ENCODE results near the gene KDM4C. TPM values are rescaled to one million over a fixed set of nuclear protein-coding genes. Genes with fewer than 3 reads are reported as not detected.

The KDM4C gene
- total and polyA plus RNA-seq, 2 of the 4 experiments (the other 2 are of a cell fraction) = 11.8 to 23.8 TPM

DNA sequence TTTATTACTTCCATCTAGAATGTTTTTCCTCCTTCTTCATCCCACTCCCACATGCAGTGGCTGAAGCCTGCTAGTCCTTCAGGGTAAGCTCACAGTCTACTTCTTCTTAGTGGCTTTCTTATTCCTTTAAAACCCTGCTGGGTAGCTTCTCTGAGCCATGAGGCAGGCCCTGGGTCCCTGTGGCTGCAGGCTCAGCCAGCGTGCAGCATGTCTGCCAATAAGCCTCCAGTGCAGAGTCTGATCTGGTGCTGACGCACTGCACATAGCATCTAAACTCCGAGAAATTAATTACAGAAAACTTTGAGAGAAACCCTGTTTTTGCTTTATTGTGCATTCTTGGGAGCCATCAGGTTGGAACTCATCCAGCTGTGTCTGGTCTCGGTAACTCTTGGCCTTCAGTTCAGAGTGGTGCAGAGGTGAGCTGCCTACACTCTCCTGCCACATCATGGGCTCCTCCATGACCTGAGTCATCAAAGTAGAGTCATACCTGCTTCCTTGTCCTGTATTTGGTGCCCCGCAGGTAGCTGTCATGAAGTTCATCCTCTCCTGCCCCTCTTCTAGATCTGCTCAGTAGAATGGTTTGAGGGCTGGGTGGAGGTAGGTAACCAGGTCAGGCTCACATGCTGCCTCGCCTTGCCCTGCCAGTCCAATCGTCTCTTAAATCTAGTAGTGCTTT, 339.4 kb downstream of the KDM4C start:
- Histone ChIP-seq H3K14ac (replicated peaks; ENCODE audit: low read depth, low read length) (no peak overlapping the region), H2BK5ac (ENCODE audit: low read depth, low read length, poor library complexity, severe bottlenecking) (no peak overlapping the region), H3K9me3 (ENCODE audit: control insufficient read depth, insufficient read depth, low read length) (peaks cover 2% of the 10 kb centered on the region; the same call in 1 of the 2 replicates), H3K9ac (ENCODE audit: low read depth, low read length) (no peak overlapping the region), H4K5ac (ENCODE audit: low read depth, low read length) (no peak overlapping the region), H3K79me1 (ENCODE audit: low read depth in 1 of 2, low read length in 2 of 2) (no peaks in the 10 kb centered on the region), H4K91ac (ENCODE audit: insufficient read depth, low read depth, low read length) (no peak overlapping the region), H2BK120ac (ENCODE audit: low read depth, low read length) (no peak overlapping the region), H3K23ac (ENCODE audit: low read depth, low read length) (no peak overlapping the region), H3K4me2 (ENCODE audit: low read depth, low read length) (no peak overlapping the region), H2AFZ (replicated peaks; ENCODE audit: low read length, poor library complexity) (no peak overlapping the region), H2BK20ac (ENCODE audit: low read depth, low read length) (no peak overlapping the region), H3K27me3 (ENCODE audit: control insufficient read depth, insufficient read depth, low read length) (no peaks in the 10 kb centered on the region), H2AK5ac (ENCODE audit: low read depth, low read length) (no peak overlapping the region), H3K9me1 (ENCODE audit: insufficient read depth, low read length) (peaks cover 4% of the 10 kb centered on the region; the same call in 1 of the 2 replicates), H3K27ac (ENCODE audit: insufficient read depth, low read length) (no peak overlapping the region), H2BK15ac (ENCODE audit: low read depth, low read length) (peak overlapping the region; percentile 23; the same call in 1 of the 3 replicates), H3K4ac (ENCODE audit: low read depth, low read length) (no peak overlapping the region), H3K18ac (ENCODE audit: low read depth, low read length) (no peak overlapping the region), H2AK9ac (replicated peaks; ENCODE audit: low read depth, low read length, poor library complexity) (no peak overlapping the region), H3K4me3 (ENCODE audit: insufficient read depth, low read depth, low read length) (no peak overlapping the region), H3K56ac (ENCODE audit: extremely low read depth, insufficient read depth, low read length) (no peak overlapping the region), H3K36me3 (ENCODE audit: control insufficient read depth, insufficient read depth, low read length) (no peaks in the 10 kb centered on the region), H4K20me1 (ENCODE audit: insufficient read depth, low read length) (no peaks in the 10 kb centered on the region), H4K8ac (ENCODE audit: low read depth in 2 of 2, low read length in 2 of 2) (no peak overlapping the region), H3K4me1 (ENCODE audit: control insufficient read depth, insufficient read depth, low read length) (peaks cover 3% of the 10 kb centered on the region; the same call in 1 of the 2 replicates)
- no TSS peak for BruUV-seq (replicated peaks)
- 82% methylated on average over 3 of the region's 7 CpGs; no CpG with 5 or more reads in 1 of the 2 experiments for WGBS, 2 experiments (ENCODE audit: extremely low coverage in 2 of 2, insufficient read length in 1 of 2)
- no peak for ATAC-seq (ENCODE audit: low read depth)
- no peak for DNase-seq
- in situ Hi-C loops (cut with MboI; ENCODE audit: low sequenced_read_pairs) (no loop called here), dilution Hi-C loops (cut with HindIII; ENCODE audit: low sequenced_read_pairs, unreplicated experiment) (no loop called here), intact Hi-C loops (cut with micrococcal nuclease) (no loop called here)
- ChIA-PET POLR2A (ENCODE audit: unreplicated experiment) (no interaction called here), CTCF (interaction anchor here (0.6 kb wide), 2 partner anchors 80 to 1448 kb away, joined by 4 read pairs; no protein-coding TSS in a partner anchor)
- TF ChIP-seq MAZ (IDR thresholded peaks at IDR 0.05; ENCODE audit: borderline replicate concordance, low read depth, low read length) (no peak), POLR2A (IDR thresholded peaks at IDR 0.05; ENCODE audit: low read depth, low read length) (no peak), CEBPB (IDR thresholded peaks at IDR 0.05; ENCODE audit: low read depth, low read length) (no peak), SMC3 (IDR thresholded peaks at IDR 0.05; ENCODE audit: low read depth, low read length) (no peak), BHLHE40 (IDR thresholded peaks at IDR 0.05; ENCODE audit: low read depth, low read length) (no peak)
